GM18526 (cell line): ENCODE measurements around the gene PRKACG.

Source experiments
- POLR2A ChIP-seq: IDR thresholded peaks from 3 replicates; pipeline ENCODE4 v1.6.1; 2011; ENCODE audit not compliant: insufficient read length; ENCODE audit errors: extremely low read depth

PRKACG gene

GRCh38 chr9:69014013-69014412 lies at the start of gene PRKACG:
TSS of gene PRKACG (minus strand) at chr9:69014113. CDS start at chr9:69014092, 21 bp downstream.
- TF ChIP-seq POLR2A = no peak

- no peak for TF ChIP-seq POLR2A
Observed at GRCh38 chr9:69062195-69062594, 48.3 kb upstream of the PRKACG start.

DNA sequence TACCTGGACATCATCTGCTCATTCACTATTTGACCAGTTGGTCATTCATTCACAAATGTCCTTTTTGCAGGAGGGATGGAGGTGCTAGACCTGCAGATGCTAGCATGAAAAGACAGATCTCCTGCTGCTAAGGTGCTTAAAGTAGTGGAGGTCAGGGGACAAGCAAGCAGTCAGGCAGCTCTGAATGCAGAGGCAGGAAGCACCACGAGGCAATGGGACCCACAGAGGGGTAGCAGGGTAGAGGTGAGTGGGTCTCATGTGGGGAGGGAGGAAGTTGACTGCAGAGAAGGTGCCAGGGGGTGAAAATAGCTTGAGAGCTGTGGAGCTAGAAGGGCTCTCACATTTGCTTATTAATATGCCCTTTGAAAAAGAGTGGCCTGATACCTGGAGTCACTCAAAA lies 46.9 kb upstream of the PRKACG start:
- TF ChIP-seq POLR2A = no peak

DNA sequence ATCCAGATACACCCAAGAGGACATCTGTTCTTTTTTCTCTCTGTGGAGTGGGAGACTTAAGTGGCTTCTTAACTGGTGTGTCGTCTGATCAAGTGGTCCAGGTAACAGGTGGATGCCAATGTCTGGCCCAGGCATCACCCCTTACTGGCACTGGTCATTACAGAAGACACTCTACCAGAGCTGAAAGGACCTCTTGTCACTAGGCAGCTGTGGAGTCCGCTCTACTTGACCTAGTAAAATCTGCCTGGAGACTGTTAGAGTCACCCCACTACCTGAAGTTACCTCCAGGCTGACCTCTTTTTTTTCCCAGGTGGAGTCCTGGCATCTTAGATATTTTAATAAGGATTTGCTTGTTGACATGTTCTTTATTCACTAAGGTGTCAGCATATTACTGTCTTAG lies 44.2 kb upstream of the PRKACG start:
- no peak for TF ChIP-seq POLR2A

DNA sequence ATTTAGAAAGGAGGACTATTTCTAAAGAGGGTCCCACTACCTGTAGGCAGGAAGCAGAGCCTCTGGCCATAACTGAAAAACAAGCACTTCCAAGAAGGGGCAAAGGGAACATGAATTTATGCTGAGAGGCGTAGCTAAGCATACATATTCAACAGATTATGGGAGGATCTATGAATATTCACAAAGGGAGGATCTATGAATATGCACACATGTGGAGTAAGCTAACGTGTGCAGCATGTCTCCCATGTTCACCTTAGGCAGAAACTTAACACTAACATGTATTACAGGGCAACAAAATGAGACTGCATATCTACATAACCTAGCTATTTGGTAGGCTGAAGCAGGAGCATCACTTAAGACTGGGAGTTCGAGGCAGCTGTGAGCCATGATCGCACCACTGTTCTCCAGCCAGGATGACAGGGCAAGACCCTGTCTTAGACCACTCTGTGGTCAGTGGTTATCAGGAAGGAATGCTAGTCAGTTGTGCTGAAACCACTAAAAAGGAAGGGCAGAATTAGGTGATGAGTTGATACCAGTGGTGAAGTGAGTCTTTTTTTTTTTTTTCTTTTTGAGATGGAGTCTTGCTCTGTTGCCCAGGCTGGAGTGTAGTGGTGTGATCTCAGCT lies 42.4 kb upstream of the PRKACG start:
- no peak for TF ChIP-seq POLR2A

- no peak for TF ChIP-seq POLR2A
Observed at GRCh38 chr9:69054989-69055388, 41.1 kb upstream of the PRKACG start.

DNA sequence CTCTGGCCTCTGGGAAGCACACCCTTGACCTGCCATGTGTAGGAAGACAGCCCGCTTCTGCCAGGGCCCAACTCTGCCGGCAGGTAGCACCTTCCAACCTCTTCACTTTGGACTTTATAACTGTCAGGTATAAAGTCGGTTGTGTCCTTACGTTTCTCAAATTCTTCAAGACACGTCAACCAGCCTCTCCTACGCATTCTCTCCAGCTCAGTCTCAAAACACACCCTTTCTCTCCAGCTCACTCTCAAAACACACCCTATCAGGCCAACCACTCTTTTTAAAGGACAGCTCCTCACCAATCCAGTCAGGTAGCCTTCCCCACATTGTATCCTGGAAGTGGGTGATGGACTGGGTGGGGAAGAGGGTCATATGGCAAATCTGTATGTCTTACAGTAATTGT lies 35.2 kb upstream of the PRKACG start:
- no peak for TF ChIP-seq POLR2A

DNA sequence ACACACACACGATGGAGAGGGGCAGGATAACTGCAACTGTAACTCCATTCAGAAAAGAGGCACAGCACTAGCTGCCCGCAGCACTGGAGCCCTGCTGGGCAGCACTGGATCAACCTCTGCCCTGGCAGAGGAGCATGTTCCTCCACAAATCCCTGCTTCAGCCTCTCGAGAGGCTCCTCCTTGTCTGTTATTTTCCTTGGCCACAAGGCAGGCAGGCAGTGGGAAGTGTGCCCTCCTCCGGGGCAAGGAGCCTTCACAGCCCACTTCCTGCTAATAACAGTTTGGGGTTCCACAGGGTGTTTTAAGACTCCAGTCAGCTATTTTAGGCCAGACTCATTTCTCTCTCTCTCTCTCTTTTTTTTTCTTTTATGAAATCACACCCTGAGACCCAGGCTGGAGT lies 33.5 kb upstream of the PRKACG start:
- no peak for TF ChIP-seq POLR2A

DNA sequence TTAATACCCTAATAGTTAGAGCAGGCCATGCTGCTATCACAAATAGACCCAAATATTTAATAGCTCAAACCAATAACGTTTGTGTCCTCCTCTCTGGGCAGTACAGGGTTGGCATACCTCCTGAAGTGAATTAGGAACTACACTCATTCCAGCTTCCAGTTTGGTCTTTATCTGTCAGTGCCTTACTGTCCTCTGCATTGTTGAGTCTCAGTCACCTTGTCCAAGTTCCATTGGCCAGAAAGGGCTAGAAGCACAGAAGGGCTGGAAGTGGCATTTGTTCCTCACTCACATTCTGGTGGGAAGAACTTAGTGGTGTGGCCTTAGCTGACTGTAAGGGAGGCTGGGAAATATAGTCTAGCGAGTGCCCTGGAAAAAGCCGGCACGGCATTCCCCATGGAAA lies 32.8 kb upstream of the PRKACG start:
- no peak for TF ChIP-seq POLR2A

DNA sequence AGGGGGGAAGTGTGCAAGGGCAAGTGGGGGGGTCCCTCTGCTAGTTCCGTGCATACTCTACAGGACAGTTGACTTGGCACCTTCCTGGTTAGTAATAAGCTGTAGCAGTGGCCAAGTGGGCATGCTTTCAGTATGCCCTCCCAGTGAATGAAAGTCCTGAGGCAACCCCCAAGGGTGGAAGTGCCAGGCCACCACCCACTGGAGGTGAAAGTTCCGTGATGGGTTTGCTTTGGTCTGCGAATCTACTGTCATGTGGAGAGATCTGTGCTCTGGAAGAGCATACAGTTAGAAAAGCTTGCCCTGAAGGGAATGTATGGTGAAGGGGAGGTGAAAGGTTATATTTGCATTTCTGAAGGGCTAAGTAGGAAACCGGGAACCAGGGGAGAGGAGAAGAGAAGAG lies 31.9 kb upstream of the PRKACG start:
- no peak for TF ChIP-seq POLR2A

DNA sequence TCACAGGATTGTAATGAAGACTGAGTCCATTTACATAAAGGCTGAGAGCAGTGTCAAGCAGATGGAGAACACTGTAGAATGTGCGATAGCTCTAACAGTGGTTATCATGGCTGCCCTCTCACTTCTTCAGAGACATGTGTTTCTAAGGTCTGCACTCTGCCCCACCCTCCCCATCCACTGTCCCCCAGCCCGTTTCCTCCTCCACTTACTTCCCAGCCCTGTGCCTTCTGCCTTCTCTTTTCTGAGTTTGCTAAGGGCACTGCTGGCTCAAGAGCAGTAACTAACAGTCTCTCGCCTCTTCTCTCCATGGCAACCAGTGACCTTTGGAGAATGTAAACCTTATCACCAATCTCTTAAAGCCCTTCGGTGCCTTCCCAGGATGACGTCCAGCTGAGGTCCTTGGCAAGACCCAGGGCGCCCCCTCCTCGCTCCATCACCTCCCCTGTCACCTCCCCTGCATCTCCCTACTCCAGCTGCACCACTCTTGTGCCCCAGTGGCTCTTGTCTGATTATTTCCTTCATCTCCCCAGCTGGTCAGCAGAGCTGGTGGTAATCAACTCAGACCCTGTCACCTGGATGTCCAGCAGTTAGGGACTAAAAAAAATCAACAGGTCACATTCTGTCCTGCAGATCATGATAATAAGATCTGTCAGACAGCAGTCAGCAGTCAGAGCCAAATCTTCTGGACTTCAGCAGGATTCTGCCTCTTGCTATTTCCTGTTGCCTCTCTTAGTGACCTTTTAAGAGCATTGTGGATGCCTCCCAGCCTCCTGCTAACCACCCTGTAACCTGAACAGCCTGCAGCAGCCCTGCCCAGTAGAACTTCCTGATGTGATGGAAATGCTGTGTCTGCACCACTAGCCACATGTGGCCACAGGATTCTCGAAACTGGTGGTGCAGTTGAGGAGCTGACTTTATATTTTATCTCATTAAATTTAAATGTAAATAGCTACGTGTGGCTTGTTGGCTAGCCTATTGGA lies 30.6 kb upstream of the PRKACG start:
- no peak for TF ChIP-seq POLR2A

- TF ChIP-seq POLR2A = no peak
Observed at GRCh38 chr9:69040646-69041045, 26.7 kb upstream of the PRKACG start.

GRCh38 chr9:69036799-69037198 lies 22.9 kb upstream of the PRKACG start:
- no peak for TF ChIP-seq POLR2A

DNA sequence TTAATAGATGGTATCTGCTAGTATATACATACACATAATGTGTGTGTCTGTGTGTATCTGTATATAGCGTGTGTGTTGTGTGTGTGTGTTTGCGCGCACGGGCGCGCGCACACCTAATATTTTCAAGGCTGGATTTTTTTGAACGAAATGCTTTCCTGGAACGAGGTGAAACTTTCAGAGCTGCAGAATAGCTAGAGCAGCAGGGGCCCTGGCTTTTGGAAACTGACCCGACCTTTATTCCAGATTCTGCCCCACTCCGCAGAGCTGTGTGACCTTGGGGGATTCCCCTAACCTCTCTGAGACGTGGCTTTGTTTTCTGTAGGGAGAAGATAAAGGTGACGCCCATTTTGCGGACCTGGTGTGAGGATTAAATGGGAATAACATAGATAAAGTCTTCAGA lies 22.4 kb upstream of the PRKACG start:
- TF ChIP-seq POLR2A = no peak

- no peak for TF ChIP-seq POLR2A
Observed at GRCh38 chr9:69035438-69036308, 21.8 kb upstream of the PRKACG start, which contains the start of gene FXN. TSS of gene FXN (plus strand) at chr9:69035752. CDS start at chr9:69035783, 31 bp downstream.
